Heart left ventricle (tissue), 13 donors: ENCODE data around the gene SLC5A9.

Experiments
- POLR2A ChIP-seq, 2 donors: fragments of 450-650 bp; IDR thresholded peaks; one replicate each; pipeline ENCODE4 v1.6.1; 2017; ENCODE audit warnings: antibody characterized with exemption in 2 of 2, mild to moderate bottlenecking in 2 of 2, moderate library complexity in 2 of 2
- TF ChIP-seq, protein P1 (sequence below), 12 donors: fragments of 200-600 bp; sonication (generic) in 4 of 12; IDR thresholded peaks; one replicate each; pipeline versions ENCODE4 v1.5.0 to v1.8.0; 2018 to 2022; ENCODE audit warnings: antibody characterized with exemption in 12 of 12, mild to moderate bottlenecking in 5 of 12
- donor health status: ischemic (EF 13 %, LVEDD 7.1; RV severe dilation, severe dysfunction).
- donor health status: DM: no; HTN: yes; CAD: no.
- donor health status: DM: no; HTN: no; CAD: no.
- donor health status: ischemic (EF 25% LVEDD 6.9; RV normal size, moderate dysfunction).
- donor health status: ischemic (EF 25% LVEDD 5.7; RV mildly dilated, moderate dysfunction).
- donor health status: ischemic (EF 35%, LVEDD 5.7; RV mildly dilated, moderate dysfunction).
- donor health status: nonischemic (EF 11% LVEDD 7.7; RV severe dilation, severe dysfunction).
- donor health status: DM: yes; HTN: yes; CAD: no.
- donor health status: PGD.
- donor health status: ischemic (EF 29% LVEDD 5.4; RV normal size, mild dysfunction).
- donor health status: nonischemic (EF 23%, LVEDD 6.1; RV moderate dilation, normal function).

DNA sequence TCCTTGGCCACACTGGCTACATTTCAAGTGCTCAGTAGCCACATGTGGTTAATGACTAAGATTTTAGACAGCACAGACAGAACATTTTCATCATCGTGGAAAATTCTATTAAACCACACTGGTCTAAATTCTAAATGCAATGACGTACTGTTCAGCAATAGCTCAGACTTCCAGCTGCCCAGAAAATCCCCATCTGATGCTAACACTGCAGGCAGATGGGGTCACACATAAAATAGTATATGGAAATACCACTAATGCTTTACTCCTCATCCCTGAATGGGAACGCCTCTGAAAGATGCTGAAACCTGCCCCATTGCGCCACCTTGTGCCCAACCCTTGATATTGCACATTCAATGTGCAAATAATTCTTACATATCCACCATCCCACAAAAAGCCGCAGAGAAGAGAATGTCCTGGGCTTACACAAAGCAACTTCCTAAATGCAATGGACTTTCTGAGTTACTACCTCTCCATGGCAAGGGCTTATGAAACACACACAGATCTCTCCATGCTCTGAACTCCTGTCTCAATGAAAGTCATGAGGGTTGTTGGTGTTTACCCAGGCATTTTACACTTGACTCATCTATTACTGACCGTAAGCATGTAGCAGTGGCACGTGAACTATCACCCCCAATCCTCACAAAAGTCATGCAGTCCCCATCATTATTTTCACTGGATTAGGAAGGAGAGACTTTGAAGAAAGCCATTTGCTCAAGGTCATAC, 20.3 kb upstream of the SLC5A9 start:
- TF ChIP-seq POLR2A (IDR thresholded peaks at IDR 0.05): no peak
- TF ChIP-seq, protein P1, sequence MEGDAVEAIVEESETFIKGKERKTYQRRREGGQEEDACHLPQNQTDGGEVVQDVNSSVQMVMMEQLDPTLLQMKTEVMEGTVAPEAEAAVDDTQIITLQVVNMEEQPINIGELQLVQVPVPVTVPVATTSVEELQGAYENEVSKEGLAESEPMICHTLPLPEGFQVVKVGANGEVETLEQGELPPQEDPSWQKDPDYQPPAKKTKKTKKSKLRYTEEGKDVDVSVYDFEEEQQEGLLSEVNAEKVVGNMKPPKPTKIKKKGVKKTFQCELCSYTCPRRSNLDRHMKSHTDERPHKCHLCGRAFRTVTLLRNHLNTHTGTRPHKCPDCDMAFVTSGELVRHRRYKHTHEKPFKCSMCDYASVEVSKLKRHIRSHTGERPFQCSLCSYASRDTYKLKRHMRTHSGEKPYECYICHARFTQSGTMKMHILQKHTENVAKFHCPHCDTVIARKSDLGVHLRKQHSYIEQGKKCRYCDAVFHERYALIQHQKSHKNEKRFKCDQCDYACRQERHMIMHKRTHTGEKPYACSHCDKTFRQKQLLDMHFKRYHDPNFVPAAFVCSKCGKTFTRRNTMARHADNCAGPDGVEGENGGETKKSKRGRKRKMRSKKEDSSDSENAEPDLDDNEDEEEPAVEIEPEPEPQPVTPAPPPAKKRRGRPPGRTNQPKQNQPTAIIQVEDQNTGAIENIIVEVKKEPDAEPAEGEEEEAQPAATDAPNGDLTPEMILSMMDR (IDR thresholded peaks at IDR 0.05): peak; percentile 75 to 88 (median 84)
